CD14-positive monocyte (primary cell): ENCODE results near the gene PLXNA2. TPM values are rescaled to one million over a fixed set of nuclear protein-coding genes. Genes with fewer than 3 reads are reported as not detected.

ENCODE experiments used
- DNase-seq, 3 donors: peaks; one replicate each; pipeline ENCODE4 v3.0.0-alpha.2; 2011 to 2022
- H2AFZ ChIP-seq: 2 replicates; pipeline ENCODE4 v1.6.0; 2012; ENCODE audit warnings: mild to moderate bottlenecking, low read depth, low read length, inconsistent platforms; ENCODE audit not compliant: insufficient read depth, poor library complexity, severe bottlenecking
- H3K27ac ChIP-seq, 2 donors: 1 replicate in 1 of 2; 2 replicates in 1 of 2; pipeline ENCODE4 v1.5.1; 2012 to 2013; ENCODE audit warnings: low read length in 2 of 2, control low read depth in 1 of 2, inconsistent platforms in 1 of 2, low read depth in 1 of 2, mild to moderate bottlenecking in 1 of 2
- H3K27me3 ChIP-seq, 2 donors: one replicate each; pipeline versions ENCODE4 v1.6.0 to v1.6.1; 2011 to 2013; ENCODE audit warnings: low read length in 2 of 2; ENCODE audit not compliant: control insufficient read depth in 2 of 2, insufficient read depth in 2 of 2
- H3K36me3 ChIP-seq, 2 donors: replicated peaks in 1 of 2; 1 replicate in 1 of 2; 2 replicates in 1 of 2; pipeline versions ENCODE4 v1.5.1 to v1.6.1; 2012 to 2013; ENCODE audit warnings: low read length in 2 of 2, control low read depth in 1 of 2, inconsistent platforms in 1 of 2, mild to moderate bottlenecking in 1 of 2; ENCODE audit not compliant: insufficient read depth in 2 of 2, control insufficient read depth in 1 of 2
- H3K4me1 ChIP-seq, 2 donors: 1 replicate in 1 of 2; 2 replicates in 1 of 2; pipeline versions ENCODE4 v1.5.1 to v1.6.1; 2012 to 2013; ENCODE audit warnings: low read length in 2 of 2, control low read depth in 1 of 2, inconsistent platforms in 1 of 2, mild to moderate bottlenecking in 1 of 2, moderate library complexity in 1 of 2; ENCODE audit not compliant: insufficient read depth in 2 of 2, control insufficient read depth in 1 of 2
- H3K4me2 ChIP-seq: replicated peaks from 2 replicates; pipeline ENCODE3; 2012; ENCODE audit warnings: low read length, moderate library complexity, mild to moderate bottlenecking; ENCODE audit not compliant: poor library complexity, severe bottlenecking; ENCODE audit errors: extremely low read depth
- H3K4me3 ChIP-seq, 3 experiments: fragments of 200-600 bp in 1 of 3; sonication (generic) in 1 of 3; replicated peaks in 1 of 3; 1 replicate in 2 of 3; 2 replicates in 1 of 3; pipeline ENCODE4 v1.5.1; 2011 to 2013; ENCODE audit warnings: low read length in 3 of 3, mild to moderate bottlenecking in 3 of 3, control low read depth in 2 of 3, low read depth in 2 of 3, inconsistent platforms in 1 of 3, moderate library complexity in 1 of 3
- H3K79me2 ChIP-seq: 2 replicates; pipeline ENCODE4 v1.6.0; 2012; ENCODE audit warnings: mild to moderate bottlenecking, control low read depth, inconsistent platforms, low read length, moderate library complexity; ENCODE audit not compliant: insufficient read depth
- H3K9ac ChIP-seq: 2 replicates; pipeline ENCODE4 v1.6.0; 2017; ENCODE audit warnings: low read length, mild to moderate bottlenecking; ENCODE audit not compliant: insufficient read depth, poor library complexity, severe bottlenecking
- H3K9me3 ChIP-seq, 2 donors: replicated peaks in 1 of 2; 1 replicate in 1 of 2; 2 replicates in 1 of 2; pipeline versions ENCODE4 v1.5.1 to v1.6.1; 2012 to 2013; ENCODE audit warnings: low read length in 2 of 2, control low read depth in 1 of 2; ENCODE audit not compliant: control insufficient read depth in 1 of 2, insufficient read depth in 1 of 2
- H4K20me1 ChIP-seq: 2 replicates; pipeline ENCODE4 v1.6.0; 2012; ENCODE audit warnings: mild to moderate bottlenecking, low read length, control low read depth, moderate library complexity; ENCODE audit not compliant: insufficient read depth
- H3K27ac Mint-ChIP-seq, 7 donors: one replicate each; pipeline ENCODE4 v1.8.0; 2020; ENCODE audit warnings: mild to moderate bottlenecking in 7 of 7, mixed read lengths in 7 of 7, moderate library complexity in 6 of 7, inconsistent platforms in 2 of 7
- H3K27me3 Mint-ChIP-seq, 3 donors: one replicate each; pipeline ENCODE4 v1.8.0; 2021 to 2022; ENCODE audit warnings: low read depth in 3 of 3, mild to moderate bottlenecking in 3 of 3, mixed read lengths in 3 of 3, moderate library complexity in 3 of 3, inconsistent platforms in 1 of 3
- H3K36me3 Mint-ChIP-seq, 2 donors: one replicate each; pipeline ENCODE4 v1.8.0; 2020; ENCODE audit warnings: mixed read lengths in 2 of 2, inconsistent platforms in 1 of 2, mild to moderate bottlenecking in 1 of 2
- H3K4me1 Mint-ChIP-seq: one replicate; pipeline ENCODE4 v1.8.0; 2020; ENCODE audit warnings: mild to moderate bottlenecking, mixed read lengths
- H3K4me3 Mint-ChIP-seq, 2 donors: one replicate each; pipeline ENCODE4 v1.8.0; 2020; ENCODE audit warnings: mild to moderate bottlenecking in 2 of 2, mixed read lengths in 2 of 2, moderate library complexity in 1 of 2
- H3K9me3 Mint-ChIP-seq, 7 donors: one replicate each; pipeline ENCODE4 v1.8.0; 2020 to 2022; ENCODE audit warnings: mixed read lengths in 7 of 7, mild to moderate bottlenecking in 6 of 7, moderate library complexity in 6 of 7, inconsistent platforms in 2 of 7
- WGBS: methylation state at CpG from one replicate; pipeline ENCODE4 v1.1.5; 2013; ENCODE audit warnings: missing lambda C conversion rate; ENCODE audit not compliant: insufficient coverage; 5-methylcytosine and 5-hydroxymethylcytosine counted together
- intact Hi-C, 2 donors: fragments of 100-400 bp; cut with micrococcal nuclease; formaldehyde crosslinking; loops; one replicate each; pipeline versions ENCODE4 v1.15.0 to v1.15.1; 2023
- polyA plus RNA-seq, 3 donors: library from polyadenylated mRNA; depleted of rRNA in 1 of 3; unstranded in 2 of 3; stranded (reverse) in 1 of 3; fragments of 300-500 nt in 2 of 3; fragments of >200 nt in 1 of 3; fragmentation: Illumina TruSeq in 2 of 3; gene quantifications; 1 replicate in 2 of 3; 2 replicates in 1 of 3; pipeline ENCODE4 v1.2.3, GENCODE V29; 2012 to 2021
- TF ChIP-seq, protein P1 (sequence below): fragments of 200-600 bp; IDR thresholded peaks from one replicate; pipeline ENCODE4 v1.8.0; 2022; ENCODE audit warnings: antibody characterized with exemption, mild to moderate bottlenecking

Gene PLXNA2
- polyA plus RNA-seq, 3 donors, result 0.75 to 2.1 (median 1.1) TPM

DNA sequence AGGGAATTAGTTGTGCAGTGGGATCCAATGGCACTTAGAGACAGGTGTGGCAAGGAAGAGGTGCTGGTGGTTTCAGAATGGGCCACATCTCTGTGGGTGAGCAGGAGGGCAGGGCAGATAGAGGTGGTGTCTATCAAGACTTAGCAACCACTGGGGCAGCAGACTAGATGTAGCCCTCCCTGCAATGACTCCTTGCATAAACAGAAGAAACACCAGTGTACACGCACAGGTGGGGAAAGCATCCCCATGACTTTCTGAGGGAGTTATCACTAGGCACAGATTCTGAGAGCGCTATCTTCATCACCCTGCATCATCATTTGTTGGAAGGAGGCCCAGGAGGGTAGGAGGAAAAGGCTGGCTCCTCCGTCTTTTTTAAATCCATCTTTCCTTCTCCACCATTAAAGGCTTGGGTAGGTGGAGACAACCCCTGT lies 58.4 kb downstream of the PLXNA2 start:
- Mint-ChIP-seq H3K27ac (no peak overlapping the region), H3K27me3 (peaks cover 4 to 8% (median 6%) of the 10 kb centered on the region in 3 donors), H3K36me3 (no peaks in the 10 kb centered on the region), H3K9me3 (no peaks in the 10 kb centered on the region), H3K4me1 (peaks cover 16% of the 10 kb centered on the region), H3K4me3 (no peak overlapping the region)
- no peak overlapping the region for H3K27ac ChIP-seq
- H3K27me3 ChIP-seq, result no peaks in the 10 kb centered on the region
- H3K9ac ChIP-seq, result no peak overlapping the region
- TF ChIP-seq, protein P1, sequence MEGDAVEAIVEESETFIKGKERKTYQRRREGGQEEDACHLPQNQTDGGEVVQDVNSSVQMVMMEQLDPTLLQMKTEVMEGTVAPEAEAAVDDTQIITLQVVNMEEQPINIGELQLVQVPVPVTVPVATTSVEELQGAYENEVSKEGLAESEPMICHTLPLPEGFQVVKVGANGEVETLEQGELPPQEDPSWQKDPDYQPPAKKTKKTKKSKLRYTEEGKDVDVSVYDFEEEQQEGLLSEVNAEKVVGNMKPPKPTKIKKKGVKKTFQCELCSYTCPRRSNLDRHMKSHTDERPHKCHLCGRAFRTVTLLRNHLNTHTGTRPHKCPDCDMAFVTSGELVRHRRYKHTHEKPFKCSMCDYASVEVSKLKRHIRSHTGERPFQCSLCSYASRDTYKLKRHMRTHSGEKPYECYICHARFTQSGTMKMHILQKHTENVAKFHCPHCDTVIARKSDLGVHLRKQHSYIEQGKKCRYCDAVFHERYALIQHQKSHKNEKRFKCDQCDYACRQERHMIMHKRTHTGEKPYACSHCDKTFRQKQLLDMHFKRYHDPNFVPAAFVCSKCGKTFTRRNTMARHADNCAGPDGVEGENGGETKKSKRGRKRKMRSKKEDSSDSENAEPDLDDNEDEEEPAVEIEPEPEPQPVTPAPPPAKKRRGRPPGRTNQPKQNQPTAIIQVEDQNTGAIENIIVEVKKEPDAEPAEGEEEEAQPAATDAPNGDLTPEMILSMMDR, result no peak
- H3K9me3 ChIP-seq, result no peaks in the 10 kb centered on the region
- no peaks in the 10 kb centered on the region for H4K20me1 ChIP-seq
- H3K4me1 ChIP-seq, result peaks cover 5 to 9% of the 10 kb centered on the region in 2 donors
- H3K79me2 ChIP-seq, result no peaks in the 10 kb centered on the region
- H2AFZ ChIP-seq, result no peak overlapping the region
- H3K4me2 ChIP-seq, result no peak overlapping the region
- H3K4me3 ChIP-seq, result no peak overlapping the region
- WGBS, result no CpG with 5 or more reads among the region's 3 CpGs
- no peaks in the 10 kb centered on the region for H3K36me3 ChIP-seq
- DNase-seq, result no peak
- intact Hi-C loops, result no loop called here

DNA sequence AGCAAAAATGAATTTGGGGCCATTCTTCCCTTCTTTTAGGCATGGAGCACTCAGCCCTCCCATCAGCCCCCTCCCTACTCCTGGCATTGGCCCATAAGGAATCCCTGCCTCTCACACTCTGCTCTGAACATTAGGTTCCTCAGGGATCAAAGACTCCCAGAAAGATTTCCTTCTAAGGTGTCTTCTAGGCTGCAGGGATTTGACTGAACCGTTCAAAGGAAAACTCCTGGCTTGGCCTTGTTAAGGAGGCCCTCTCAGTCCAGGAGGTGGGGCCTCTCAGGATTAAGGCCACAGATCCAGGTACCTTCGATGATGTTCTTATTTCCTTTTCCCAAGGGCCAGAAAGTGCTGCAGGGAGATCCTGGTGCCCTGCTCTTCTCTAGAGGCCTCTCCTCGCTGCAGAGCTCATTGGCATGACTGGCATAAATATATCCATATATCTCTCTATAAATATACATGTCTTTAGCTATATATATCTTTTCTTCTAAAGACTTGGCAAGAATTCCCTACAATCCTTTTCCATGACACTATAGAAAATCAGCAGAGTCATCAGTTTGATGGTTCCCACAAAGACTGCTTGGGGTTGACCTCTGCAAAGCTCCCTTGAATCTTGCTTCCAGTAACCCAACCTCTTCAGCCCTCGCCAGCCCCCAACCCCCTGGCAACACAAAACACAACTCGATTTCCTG lies 59.1 kb downstream of the PLXNA2 start:
- H3K27ac ChIP-seq, result no peak overlapping the region
- H3K4me3 Mint-ChIP-seq, result no peak overlapping the region
- H3K27ac Mint-ChIP-seq, result no peak overlapping the region
- no peak for DNase-seq
- 94% methylated on average over 2 of the region's 5 CpGs for WGBS
- H3K27me3 ChIP-seq, result no peaks in the 10 kb centered on the region
- no peak overlapping the region for H3K9ac ChIP-seq
- no peaks in the 10 kb centered on the region for H3K36me3 ChIP-seq
- no peaks in the 10 kb centered on the region for H3K9me3 ChIP-seq
- H3K9me3 Mint-ChIP-seq, result no peaks in the 10 kb centered on the region
- no peaks in the 10 kb centered on the region for H3K36me3 Mint-ChIP-seq
- H3K4me1 ChIP-seq, result peaks cover 5 to 9% of the 10 kb centered on the region in 2 donors
- intact Hi-C loops, result no loop called here
- TF ChIP-seq, protein P1, result no peak
- no peak overlapping the region for H2AFZ ChIP-seq
- no peaks in the 10 kb centered on the region for H4K20me1 ChIP-seq
- H3K4me2 ChIP-seq, result no peak overlapping the region
- no peaks in the 10 kb centered on the region for H3K79me2 ChIP-seq
- peaks cover 16% of the 10 kb centered on the region for H3K4me1 Mint-ChIP-seq
- H3K4me3 ChIP-seq, result no peak overlapping the region
- H3K27me3 Mint-ChIP-seq, result peaks cover 4 to 10% (median 8%) of the 10 kb centered on the region in 3 donors
